Measurements from ENCODE around the gene POLR2A.

POLR2A gene

DNA sequence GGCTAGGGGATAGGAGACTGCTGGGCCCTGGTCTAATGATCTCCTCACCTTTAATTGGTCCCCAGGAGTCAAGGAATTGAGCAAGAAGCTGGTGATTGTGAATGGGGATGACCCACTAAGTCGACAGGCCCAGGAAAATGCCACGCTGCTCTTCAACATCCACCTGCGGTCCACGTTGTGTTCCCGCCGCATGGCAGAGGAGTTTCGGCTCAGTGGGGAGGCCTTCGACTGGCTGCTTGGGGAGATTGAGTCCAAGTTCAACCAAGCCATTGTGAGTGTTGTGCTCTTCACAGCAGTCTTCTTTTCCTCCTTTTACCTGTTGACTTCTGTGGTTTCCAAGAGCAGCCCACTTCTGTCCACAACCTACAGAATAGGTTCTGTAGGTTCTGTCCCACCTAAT, 19.4 kb downstream of the POLR2A start:
- DNase-seq: no peak

DNA sequence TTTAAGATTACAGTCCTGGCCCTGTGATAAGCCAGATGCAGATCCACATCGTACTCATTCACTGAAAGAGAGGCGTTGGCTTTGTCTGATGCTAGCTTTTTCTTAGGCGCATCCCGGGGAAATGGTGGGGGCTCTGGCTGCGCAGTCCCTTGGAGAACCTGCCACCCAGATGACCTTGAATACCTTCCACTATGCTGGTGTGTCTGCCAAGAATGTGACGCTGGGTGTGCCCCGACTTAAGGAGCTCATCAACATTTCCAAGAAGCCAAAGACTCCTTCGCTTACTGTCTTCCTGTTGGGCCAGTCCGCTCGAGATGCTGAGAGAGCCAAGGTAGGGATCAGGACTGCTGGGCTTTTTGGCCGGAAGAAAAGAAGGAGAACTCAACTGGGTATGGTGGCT, 24.0 kb downstream of the POLR2A start:
- no peak for DNase-seq

DNA sequence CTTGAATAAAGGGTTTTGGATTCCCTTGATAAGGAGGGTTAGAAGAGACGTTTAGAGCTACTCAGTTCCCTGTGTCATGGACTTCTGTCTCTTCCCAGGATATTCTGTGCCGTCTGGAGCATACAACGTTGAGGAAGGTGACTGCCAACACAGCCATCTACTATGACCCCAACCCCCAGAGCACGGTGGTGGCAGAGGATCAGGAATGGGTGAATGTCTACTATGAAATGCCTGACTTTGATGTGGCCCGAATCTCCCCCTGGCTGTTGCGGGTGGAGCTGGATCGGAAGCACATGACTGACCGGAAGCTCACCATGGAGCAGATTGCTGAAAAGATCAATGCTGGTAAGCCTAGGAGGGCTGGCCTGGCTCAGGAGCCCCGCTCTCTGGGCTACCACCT, 24.7 kb downstream of the POLR2A start:
- no peak for DNase-seq

DNA sequence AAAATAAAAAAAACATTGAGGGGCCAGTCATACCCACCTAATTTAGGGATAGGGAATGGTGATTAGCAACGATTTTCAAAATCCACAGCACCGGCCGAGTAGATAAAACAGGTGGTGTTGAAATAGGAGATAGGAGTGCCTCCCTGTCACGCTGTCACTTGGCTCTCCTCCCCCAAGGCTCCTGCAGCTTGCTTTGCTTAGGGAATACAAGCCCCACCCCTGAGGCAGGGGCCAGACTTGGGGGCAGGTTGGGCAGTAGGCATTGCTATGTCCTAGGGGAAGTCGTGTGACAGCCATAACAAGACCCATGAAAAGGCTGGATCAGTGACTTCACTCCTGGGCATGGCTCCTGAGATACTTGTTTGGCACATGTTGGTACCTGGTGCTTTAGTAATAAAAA, 25.8 kb downstream of the POLR2A start:
- no peak for DNase-seq

DNA sequence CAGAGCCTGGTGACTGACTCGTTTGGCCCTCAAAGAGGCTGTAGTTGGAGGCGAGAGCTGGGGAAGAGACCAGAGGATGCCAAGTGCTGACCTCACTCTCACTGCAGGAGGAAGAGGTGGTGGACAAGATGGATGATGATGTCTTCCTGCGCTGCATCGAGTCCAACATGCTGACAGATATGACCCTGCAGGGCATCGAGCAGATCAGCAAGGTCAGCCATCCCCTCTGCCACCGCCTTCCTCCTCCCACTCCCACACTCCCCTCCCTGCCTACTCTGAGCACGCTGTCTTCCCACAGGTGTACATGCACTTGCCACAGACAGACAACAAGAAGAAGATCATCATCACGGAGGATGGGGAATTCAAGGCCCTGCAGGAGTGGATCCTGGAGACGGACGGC, 26.9 kb downstream of the POLR2A start:
- no peak for DNase-seq

DNA sequence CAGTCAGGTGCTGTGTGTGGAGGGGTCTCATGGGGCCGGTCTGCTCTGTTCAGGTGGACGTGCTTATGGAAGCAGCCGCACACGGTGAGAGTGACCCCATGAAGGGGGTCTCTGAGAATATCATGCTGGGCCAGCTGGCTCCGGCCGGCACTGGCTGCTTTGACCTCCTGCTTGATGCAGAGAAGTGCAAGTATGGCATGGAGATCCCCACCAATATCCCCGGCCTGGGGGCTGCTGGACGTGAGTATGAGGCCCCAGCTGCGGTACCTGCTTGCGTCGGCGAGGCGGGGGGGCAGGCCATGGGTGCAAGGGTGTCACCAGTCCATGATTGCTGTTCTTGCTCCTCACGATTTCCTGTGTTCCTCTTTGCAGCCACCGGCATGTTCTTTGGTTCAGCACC, 27.9 kb downstream of the POLR2A start:
- DNase-seq: no peak

DNA sequence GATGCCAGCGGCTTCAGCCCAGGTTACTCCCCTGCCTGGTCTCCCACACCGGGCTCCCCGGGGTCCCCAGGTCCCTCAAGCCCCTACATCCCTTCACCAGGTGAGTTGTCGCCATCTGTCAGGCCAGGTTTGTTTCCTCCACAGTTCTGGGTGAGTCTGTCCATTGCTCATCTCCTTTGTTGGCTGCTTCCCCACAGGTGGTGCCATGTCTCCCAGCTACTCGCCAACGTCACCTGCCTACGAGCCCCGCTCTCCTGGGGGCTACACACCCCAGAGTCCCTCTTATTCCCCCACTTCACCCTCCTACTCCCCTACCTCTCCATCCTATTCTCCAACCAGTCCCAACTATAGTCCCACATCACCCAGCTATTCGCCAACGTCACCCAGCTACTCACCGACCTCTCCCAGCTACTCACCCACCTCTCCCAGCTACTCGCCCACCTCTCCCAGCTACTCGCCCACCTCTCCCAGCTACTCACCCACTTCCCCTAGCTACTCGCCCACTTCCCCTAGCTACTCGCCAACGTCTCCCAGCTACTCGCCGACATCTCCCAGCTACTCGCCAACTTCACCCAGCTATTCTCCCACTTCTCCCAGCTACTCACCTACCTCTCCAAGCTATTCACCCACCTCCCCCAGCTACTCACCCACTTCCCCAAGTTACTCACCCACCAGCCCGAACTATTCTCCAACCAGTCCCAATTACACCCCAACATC, 28.8 kb downstream of the POLR2A start:
- DNase-seq: no peak

DNA sequence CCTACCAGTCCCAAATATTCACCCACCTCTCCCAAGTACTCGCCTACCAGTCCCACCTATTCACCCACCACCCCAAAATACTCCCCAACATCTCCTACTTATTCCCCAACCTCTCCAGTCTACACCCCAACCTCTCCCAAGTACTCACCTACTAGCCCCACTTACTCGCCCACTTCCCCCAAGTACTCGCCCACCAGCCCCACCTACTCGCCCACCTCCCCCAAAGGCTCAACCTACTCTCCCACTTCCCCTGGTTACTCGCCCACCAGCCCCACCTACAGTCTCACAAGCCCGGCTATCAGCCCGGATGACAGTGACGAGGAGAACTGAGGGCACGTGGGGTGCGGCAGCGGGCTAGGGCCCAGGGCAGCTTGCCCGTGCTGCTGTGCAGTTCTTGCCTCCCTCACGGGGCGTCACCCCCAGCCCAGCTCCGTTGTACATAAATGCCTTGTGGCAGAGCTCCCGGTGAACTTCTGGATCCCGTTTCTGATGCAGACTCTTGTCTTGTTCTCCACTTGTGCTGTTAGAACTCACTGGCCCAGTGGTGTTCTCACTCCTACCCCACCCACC, 29.8 kb downstream of the POLR2A start:
- no peak for DNase-seq

DNA sequence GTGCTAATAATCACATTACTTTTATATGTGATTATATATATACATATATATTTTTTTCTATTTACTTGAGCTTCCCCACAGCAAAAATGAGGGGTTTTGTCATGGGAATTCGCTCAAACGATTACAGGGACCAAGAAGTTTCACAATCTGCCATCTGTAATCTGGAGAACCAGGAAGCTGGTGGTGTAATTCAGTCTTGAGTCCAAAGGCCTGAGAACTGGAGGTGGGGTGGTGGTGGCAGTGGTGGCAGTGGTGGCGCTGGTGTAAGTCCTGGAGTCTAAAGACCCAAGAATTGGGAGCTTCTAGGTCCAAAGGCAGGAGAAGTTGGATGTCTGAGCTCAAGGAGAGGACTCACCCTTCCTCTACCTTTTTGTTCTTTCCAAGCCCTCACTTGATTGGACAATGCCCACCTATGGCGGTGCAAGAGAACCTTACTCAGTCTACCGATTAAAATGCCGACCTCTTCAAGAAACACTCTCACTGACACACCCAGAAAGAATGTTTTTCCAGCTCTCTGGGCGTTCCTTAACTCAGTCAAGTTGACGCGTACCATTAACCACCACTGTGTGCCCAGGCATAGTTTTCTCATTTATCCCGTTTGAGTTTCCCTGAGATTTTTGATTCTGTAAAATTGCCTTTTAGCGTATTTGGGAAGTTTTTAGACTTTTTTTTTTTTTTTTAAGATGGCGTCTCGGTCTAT, 31.9 kb downstream of the POLR2A start:
- DNase-seq: no peak

DNA sequence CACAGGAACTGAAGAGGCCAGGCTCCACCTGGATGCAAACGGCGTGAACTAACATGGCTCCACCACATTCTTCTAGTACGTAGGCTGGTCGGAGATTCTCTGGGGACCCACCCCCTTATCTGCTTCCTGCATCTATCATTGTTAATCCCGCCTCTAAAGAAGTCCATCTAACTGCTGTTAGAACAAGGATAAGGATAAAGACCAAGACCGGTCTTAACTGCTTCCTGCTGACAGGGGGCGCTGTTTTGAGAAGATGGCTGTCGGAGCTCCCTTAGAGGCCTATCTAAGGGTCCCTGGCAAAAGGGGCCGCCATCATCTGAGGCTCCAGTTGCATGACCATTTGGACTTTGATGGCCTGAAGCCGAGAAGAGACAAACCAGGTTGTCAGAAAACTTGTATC, 38.9 kb downstream of the POLR2A start:
- DNase-seq: no peak

DNA sequence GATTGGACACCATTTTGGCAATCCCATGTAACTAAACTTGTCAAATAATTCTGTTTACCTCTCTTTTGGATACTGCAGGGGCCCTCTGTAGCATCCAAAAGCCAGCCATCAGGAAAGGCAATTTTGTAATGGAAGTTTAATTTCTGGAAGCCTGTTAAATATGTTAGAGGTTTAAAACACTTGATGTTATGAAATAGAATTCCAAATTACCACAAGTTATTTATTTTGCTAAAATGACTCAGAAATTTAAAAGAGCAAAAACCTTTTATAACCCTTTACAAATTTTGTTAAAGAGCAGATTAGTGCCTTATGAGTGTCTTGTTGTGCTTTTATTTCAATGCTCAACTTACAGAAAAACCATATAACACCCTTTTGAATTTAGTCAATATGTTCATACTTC, 44.7 kb downstream of the POLR2A start:
- DNase-seq: no peak

DNA sequence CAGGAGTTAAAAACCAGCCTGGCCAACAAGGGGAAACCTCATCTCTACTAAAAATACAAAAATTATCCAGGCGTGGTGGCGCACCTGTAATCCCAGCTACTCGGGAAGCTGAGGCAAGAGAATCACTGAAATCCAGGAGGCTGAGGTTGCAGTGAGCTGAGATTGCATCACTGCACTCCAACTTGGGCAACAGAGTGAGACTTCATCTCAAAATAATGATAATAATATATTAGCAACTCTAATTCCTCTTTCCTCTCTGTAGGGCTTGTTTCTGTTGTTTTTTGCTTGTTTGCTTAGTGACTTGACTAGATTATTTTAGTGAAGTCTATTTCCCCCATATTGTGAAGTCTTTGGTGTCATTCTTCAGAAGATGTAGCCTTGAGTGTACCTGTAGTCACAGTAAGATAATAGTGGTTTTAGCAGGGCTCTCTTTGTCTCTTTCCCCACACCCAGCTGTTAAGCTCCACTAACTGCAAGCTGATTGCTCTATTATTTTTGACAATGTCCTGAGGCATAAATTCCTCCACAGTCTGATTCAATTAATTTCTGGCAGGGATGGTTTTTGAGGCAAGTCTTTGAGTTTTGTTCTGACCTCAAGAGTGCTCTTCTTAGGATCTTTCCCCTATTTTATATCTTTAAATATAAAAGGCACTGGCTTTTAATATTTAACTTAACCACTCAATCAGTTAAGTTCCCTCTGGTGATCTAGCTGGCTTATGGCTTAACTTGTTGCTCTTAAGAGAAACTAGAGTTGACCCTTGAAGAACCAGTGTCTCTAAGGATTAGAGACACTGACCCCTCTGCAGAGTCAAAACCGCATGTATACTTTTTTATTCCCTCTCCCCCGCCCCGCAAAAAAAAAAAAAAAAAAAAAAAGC, 46.1 kb downstream of the POLR2A start:
- DNase-seq: no peak

DNA sequence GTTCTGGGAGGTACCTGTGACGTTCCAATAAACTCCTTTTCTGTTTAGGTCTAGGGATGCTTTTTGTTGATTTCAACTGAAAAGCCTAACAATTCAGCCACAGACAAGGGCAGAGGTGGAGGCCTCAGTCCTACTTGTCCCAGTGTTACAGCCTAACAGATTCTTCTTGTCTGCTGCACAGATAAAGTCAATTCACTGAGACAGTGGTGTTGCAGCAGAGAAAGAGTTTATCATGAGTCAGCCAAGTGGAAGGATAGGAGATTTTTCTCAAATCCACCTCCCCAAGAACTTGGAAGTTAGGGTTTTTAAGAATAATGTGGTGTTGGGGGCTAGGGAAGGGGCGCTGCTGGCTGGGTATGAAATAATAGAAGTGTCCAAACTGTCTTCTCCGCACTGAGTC, 53.9 kb downstream of the POLR2A start:
- DNase-seq: no peak

DNA sequence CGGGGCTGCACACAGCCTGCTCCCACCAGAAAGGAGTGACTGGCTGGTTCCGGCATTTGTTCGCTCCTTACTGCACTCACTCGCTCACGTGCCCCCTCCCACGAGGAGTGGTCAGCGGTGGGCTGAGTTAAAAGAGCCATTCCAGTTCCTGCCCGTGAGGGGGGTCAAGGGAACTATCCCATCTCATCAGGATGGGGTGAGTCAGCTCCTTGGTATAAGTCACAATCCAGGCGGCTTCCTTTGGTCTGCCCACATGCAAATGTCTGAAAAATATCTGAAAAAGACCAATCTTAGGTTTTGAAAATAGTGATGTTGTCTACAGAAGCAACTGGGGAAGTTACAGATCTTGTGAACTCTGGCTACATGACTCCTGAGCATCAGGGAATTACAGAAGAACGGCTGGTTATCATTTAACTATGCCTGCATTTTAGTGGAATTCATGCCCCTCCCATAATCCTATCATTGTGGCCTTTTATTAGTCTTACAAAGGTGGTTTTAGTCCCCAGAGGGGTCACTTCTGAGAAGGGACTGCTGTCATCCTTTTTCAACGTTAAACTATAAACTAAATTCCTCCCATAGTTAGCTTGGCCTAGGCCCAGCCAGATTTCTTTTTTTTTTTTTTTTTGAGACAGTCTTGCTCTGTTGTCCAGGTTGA, 54.9 kb downstream of the POLR2A start:
- no peak for DNase-seq

DNA sequence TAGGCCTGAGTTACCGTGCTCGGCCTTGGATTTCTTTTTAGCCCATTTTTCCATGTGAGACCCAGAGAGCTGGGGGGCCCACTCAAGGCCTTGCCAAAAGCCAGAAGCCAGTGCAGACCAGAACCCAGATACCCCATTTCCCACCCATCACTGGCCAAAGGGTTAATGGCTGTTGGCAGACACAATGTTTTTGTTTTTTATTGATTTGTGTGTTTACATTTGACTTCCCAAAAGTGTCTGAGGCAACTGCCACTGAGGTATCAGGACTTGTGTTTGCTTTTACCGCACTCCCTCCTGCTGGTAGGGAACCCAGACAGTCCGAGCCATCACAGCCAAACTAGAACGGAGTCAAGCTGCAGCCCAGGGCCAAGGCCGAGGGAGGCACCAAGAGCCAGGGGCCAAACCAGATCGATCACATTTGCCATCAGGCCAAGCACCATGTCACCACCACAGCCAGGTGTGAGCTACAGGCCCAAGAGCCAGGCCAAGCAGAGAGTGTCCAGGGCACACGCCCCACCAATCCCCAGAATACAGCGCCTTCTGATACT, 57.0 kb downstream of the POLR2A start:
- DNase-seq: no peak

DNA sequence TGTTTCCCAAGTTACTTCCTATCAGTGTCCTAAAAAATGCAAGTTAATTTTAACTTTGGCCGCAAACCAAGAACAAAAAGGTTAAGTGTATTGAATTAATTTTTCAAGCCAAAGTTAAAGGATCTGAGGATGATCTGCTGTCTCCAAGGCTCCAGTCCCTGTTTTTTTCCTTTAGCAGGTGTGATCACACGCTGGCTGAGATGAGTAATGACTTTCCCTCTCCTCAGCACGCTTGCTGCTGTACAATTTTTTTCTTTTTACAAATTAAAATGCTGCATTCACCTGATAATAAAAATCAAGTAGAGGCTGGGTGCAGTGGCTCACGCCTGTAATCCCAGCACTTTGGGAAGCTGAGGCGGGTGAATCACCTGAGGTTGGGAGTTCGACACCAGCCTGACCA, 60.7 kb downstream of the POLR2A start:
- DNase-seq: no peak

DNA sequence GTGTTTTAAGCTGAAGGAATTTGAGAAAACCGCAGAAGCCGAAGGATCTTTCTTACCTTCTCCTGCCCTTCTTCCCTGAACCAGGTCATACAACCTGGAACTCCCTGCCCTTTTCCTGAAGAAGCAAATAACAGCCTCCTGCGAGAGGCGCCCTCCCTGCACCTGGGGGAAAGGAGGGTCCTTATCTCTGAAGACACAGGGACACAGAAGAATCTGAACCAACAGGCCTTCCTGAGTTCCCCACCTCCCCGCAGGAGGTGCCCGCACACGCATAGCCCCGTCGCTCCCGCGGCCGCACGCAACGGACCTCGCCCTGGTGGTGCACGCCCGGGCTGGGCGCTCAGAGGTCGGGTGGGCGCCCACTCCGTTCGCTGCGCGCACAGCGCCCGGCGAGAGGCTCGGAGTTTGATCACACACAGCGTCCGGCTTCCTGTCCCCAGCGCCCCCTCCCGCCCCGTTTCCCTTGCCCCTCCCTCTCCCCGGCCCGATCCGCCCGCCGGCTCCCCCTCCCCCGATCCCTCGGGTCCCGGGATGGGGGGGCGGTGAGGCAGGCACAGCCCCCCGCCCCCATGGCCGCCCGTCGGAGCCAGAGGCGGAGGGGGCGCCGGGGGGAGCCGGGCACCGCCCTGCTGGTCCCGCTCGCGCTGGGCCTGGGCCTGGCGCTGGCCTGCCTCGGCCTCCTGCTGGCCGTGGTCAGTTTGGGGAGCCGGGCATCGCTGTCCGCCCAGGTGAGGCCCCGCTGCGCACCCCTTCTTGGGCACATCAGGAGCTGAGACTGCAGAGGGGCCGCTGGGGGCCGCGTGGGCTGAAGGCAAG, 64.6 kb downstream of the POLR2A start, which contains the start of gene TNFSF12:
Gene TNFSF12, plus strand, starts transcription at position 474 of the 816 bp plus-strand sequence. Its CDS starts 96 bp downstream, at position 570.
- DNase-seq: peak; percentile 74

Data from right kidney (tissue), 1 donor.